HG03025 (cell line): ENCODE data around the gene VDAC1.
"Not testable (repeated sequence)": the region's sequence is repeated elsewhere in the genome, so short reads cannot be mapped to it uniquely, and the experiment has no call there.

Experiments
- ATAC-seq: cut with Tn5 transposase; IDR thresholded peaks from one replicate; pipeline ENCODE4 v1.9.1; 2021; ENCODE audit warnings: mild to moderate bottlenecking, moderate library complexity; ENCODE audit not compliant: unreplicated experiment, low FRiP score

VDAC1 gene

GRCh38 chr5:133996683-133997252, 8.0 kb downstream of the VDAC1 start:
- ATAC-seq, result no peak

- ATAC-seq, result no peak
Observed at GRCh38 chr5:133995883-133996563, 8.8 kb downstream of the VDAC1 start.

GRCh38 chr5:133995341-133995740, 9.4 kb downstream of the VDAC1 start:
- no peak for ATAC-seq

GRCh38 chr5:133994990-133995333, 9.8 kb downstream of the VDAC1 start:
- no peak for ATAC-seq

GRCh38 chr5:133994297-133994989, 10.3 kb downstream of the VDAC1 start:
- ATAC-seq, result no peak

GRCh38 chr5:133993185-133993936, 11.4 kb downstream of the VDAC1 start:
- no peak for ATAC-seq

GRCh38 chr5:133992429-133993155, 12.2 kb downstream of the VDAC1 start:
- ATAC-seq, result no peak

GRCh38 chr5:133991171-133991910, 13.4 kb downstream of the VDAC1 start:
- no peak for ATAC-seq

GRCh38 chr5:133990396-133990795, 14.4 kb downstream of the VDAC1 start:
- ATAC-seq, result no peak

- no peak for ATAC-seq
Observed at GRCh38 chr5:133985540-133986180, 19.1 kb downstream of the VDAC1 start.

- ATAC-seq, result no peak
Observed at GRCh38 chr5:133983674-133984073, 21.1 kb downstream of the VDAC1 start.

GRCh38 chr5:133981714-133982113, 23.1 kb downstream of the VDAC1 start:
- no peak for ATAC-seq

- no peak for ATAC-seq
Observed at GRCh38 chr5:133980652-133981051, 24.1 kb downstream of the VDAC1 start.

- ATAC-seq, result no peak
Observed at GRCh38 chr5:133978943-133979342, 25.8 kb downstream of the VDAC1 start.

- no peak for ATAC-seq
Observed at GRCh38 chr5:133977858-133978257, 26.9 kb downstream of the VDAC1 start.

- no peak for ATAC-seq
Observed at GRCh38 chr5:133977161-133977787, 27.5 kb downstream of the VDAC1 start.

GRCh38 chr5:133975546-133975945, 29.2 kb downstream of the VDAC1 start:
- ATAC-seq, result not testable (repeated sequence)

- no peak for ATAC-seq
Observed at GRCh38 chr5:133974142-133974541, 30.6 kb downstream of the VDAC1 start.

- ATAC-seq, result no peak
Observed at GRCh38 chr5:133970325-133970909, 34.4 kb downstream of the VDAC1 start.
